Calu3 (cell line): ENCODE results near the gene KLHL29. TPM values are rescaled to one million over a fixed set of nuclear protein-coding genes. Genes with fewer than 3 reads are reported as not detected.

ENCODE experiments used
- BruUV-seq: library from RNA; stranded (reverse); fragments of 400-500 nt; replicated peaks from 2 replicates; lab custom pipeline; 2021; lab: Mats Ljungman, UMichigan
- CTCF ChIA-PET: fragments of 300-600 bp; sonication (Branson Sonifier 250); formaldehyde crosslinking; loops from one replicate; lab custom pipeline; 2022; ENCODE audit warnings: antibody characterized with exemption; lab: Charles Lee
- DNase-seq: peaks from one replicate; pipeline ENCODE4 v3.0.0; 2022
- H3K27ac Mint-ChIP-seq: one replicate; pipeline ENCODE4 v1.8.0; 2022; ENCODE audit warnings: mixed read lengths; ENCODE audit not compliant: unreplicated experiment
- H3K27me3 Mint-ChIP-seq: one replicate; pipeline ENCODE4 v1.8.0; 2022; ENCODE audit warnings: mixed read lengths; ENCODE audit not compliant: unreplicated experiment
- H3K36me3 Mint-ChIP-seq: one replicate; pipeline ENCODE4 v1.8.0; 2022; ENCODE audit warnings: mild to moderate bottlenecking, moderate library complexity, mixed read lengths; ENCODE audit not compliant: insufficient read depth, unreplicated experiment
- H3K4me1 Mint-ChIP-seq: one replicate; pipeline ENCODE4 v1.8.0; 2022; ENCODE audit warnings: mild to moderate bottlenecking, low read depth, mixed read lengths; ENCODE audit not compliant: unreplicated experiment
- H3K4me3 Mint-ChIP-seq: one replicate; pipeline ENCODE4 v1.8.0; 2022; ENCODE audit warnings: mild to moderate bottlenecking, low read depth, moderate library complexity, mixed read lengths; ENCODE audit not compliant: unreplicated experiment
- H3K9me3 Mint-ChIP-seq: one replicate; pipeline ENCODE4 v1.8.0; 2022; ENCODE audit warnings: low read depth, mixed read lengths; ENCODE audit not compliant: unreplicated experiment
- intact Hi-C: fragments of 100-400 bp; cut with micrococcal nuclease; formaldehyde crosslinking; loops from one replicate; pipeline ENCODE4 v1.10.0; 2022; ENCODE audit not compliant: unreplicated experiment
- total RNA-seq: library from RNA; stranded (reverse); gene quantifications from 2 replicates; pipeline ENCODE4 v1.2.3, GENCODE V29; 2022
- TF ChIP-seq, protein P1 (sequence below): fragments of 200-600 bp; IDR thresholded peaks from one replicate; pipeline ENCODE4 v1.8.0; 2022; ENCODE audit warnings: antibody characterized with exemption; ENCODE audit not compliant: unreplicated experiment

Gene KLHL29
- total RNA-seq, 1 experiment from 2014 or later = 11.9 TPM

DNA sequence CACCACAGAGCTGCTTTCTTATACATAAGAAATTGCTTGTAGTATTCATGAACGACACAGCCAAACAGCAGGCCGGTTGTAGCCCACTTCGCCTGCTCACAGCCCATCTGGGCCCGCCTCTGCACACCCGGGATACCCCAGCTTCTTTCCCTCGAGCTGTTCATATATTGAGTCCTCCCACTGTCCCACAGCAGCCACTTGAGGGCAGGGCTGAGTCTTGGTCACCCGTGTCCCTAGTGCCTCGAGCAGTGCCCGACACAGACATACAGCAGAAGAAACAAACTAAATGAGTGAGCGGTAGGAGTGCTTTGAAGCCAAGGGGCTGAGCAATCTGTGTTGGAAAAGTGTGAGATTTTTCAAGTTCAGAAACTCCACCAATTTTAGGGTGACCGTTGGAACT is 251.4 kb downstream of the KLHL29 start:
- Mint-ChIP-seq H3K9me3 (no peaks in the 10 kb centered on the region), H3K27me3 (no peaks in the 10 kb centered on the region), H3K4me1 (no peaks in the 10 kb centered on the region), H3K27ac (no peak overlapping the region), H3K4me3 (no peak overlapping the region), H3K36me3 (no peaks in the 10 kb centered on the region)
- CTCF ChIA-PET = interaction anchor here (0.6 kb wide), 1 partner anchor 137 kb away, joined by 3 read pairs; no protein-coding TSS in a partner anchor
- DNase-seq = no peak
- TF ChIP-seq, protein P1, sequence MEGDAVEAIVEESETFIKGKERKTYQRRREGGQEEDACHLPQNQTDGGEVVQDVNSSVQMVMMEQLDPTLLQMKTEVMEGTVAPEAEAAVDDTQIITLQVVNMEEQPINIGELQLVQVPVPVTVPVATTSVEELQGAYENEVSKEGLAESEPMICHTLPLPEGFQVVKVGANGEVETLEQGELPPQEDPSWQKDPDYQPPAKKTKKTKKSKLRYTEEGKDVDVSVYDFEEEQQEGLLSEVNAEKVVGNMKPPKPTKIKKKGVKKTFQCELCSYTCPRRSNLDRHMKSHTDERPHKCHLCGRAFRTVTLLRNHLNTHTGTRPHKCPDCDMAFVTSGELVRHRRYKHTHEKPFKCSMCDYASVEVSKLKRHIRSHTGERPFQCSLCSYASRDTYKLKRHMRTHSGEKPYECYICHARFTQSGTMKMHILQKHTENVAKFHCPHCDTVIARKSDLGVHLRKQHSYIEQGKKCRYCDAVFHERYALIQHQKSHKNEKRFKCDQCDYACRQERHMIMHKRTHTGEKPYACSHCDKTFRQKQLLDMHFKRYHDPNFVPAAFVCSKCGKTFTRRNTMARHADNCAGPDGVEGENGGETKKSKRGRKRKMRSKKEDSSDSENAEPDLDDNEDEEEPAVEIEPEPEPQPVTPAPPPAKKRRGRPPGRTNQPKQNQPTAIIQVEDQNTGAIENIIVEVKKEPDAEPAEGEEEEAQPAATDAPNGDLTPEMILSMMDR = no peak
- no TSS peak for BruUV-seq
- intact Hi-C loops = no loop called here

DNA sequence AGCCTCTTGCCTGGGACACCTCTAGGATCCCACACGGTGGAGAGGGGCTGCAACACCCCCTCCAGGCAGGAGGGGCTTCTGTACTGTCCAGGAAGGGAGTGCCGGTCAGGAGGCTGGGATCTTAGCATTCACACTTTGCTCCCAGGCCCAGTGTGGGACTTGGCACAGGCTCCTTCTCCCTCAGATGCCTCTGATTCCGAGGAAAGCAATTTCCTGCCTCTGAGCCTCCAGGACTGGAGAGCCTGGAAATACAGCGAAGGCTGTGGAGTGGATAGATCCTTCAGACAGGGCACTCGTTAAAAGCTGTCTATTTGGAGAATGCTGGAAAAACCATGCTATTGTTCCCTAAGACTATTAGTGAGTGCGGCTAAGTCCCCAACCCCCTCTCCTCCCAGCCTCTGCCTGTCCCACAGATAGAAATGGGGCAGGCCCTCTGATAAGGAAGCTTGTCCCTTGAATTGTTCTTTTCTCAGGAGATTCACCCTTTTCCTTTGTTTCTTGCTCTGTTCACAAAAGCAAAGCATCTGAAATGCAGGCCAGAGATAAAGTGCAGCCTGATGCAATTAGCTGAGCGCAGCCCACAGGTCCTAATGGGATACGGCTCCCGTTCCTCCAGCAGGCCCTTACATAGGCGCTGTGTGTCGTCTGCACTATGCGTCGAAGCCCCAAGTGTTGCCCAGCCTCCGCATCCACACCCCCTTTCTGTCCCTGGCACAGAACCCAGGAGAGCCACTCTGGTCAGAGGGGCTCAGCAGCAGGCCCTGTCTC is 252.2 kb downstream of the KLHL29 start:
- TF ChIP-seq, protein P1 = no peak
- CTCF ChIA-PET = no interaction called here
- intact Hi-C loops = no loop called here

DNA sequence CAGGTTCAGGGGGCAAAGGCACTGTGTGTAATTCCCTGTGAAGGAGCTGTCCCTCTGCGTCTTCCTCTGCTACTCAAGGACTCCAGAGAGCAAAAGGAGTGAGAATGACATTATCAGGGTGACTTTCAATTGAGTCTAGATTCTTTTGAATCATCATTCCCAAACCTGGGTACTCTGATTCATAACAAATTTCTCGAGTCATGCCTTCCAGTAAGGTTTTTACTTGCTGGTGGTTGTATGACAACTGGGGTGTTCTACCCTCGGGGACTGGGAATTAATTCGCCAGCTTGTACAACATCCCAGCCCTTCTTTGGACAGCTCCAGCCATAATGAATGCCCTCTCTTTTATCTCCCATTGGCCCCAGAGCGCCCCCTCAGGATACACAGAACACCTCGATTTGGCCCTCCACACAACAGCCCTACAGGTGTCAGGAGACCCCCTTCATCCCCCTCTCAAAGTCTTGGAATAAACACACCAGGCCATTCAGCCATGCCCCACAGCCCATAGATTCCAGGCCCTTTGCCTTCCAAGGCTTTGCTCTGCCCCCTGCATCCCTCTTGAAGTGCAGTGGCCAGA is 254.5 kb downstream of the KLHL29 start:
- TF ChIP-seq, protein P1 = no peak
- no peak for DNase-seq
- no peaks in the 10 kb centered on the region for H3K27me3 Mint-ChIP-seq
- intact Hi-C loops = no loop called here
- H3K4me3 Mint-ChIP-seq = no peak overlapping the region
- CTCF ChIA-PET = no interaction called here
- no TSS peak for BruUV-seq
- H3K9me3 Mint-ChIP-seq = no peaks in the 10 kb centered on the region
- H3K4me1 Mint-ChIP-seq = no peaks in the 10 kb centered on the region
- no peak overlapping the region for H3K27ac Mint-ChIP-seq
- peaks cover 4% of the 10 kb centered on the region for H3K36me3 Mint-ChIP-seq

More for the DNA sequence above, 252.2 kb downstream of the KLHL29 start:
- no TSS peak for BruUV-seq
- no peaks in the 10 kb centered on the region for H3K27me3 Mint-ChIP-seq
- no peak overlapping the region for H3K4me3 Mint-ChIP-seq
- no peaks in the 10 kb centered on the region for H3K4me1 Mint-ChIP-seq
- H3K9me3 Mint-ChIP-seq = no peaks in the 10 kb centered on the region
- peaks cover 3% of the 10 kb centered on the region for H3K36me3 Mint-ChIP-seq
- H3K27ac Mint-ChIP-seq = no peak overlapping the region
- DNase-seq = no peak

DNA sequence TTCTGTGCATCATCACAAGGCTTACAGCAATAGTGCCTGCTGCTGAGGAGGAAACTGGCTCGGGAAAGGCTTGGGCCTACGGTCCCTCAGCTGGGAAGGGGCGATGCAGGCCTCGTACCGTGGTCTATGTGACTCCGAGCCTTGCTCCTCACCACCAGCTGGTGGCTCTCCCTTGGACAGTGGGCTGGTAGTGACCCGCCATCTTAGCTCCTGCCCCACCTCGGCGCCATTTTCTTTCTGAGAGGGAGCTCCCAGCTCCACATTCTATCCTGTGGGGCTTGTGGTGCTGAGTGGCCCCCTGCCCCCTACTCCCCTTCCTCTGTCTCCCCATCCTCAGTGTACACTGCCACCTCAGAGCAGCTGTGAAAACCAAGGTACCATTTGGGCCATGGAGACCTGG is 255.7 kb downstream of the KLHL29 start:
- Mint-ChIP-seq H3K4me3 (no peak overlapping the region), H3K9me3 (no peaks in the 10 kb centered on the region), H3K4me1 (no peaks in the 10 kb centered on the region), H3K27ac (no peak overlapping the region), H3K36me3 (peaks cover 4% of the 10 kb centered on the region), H3K27me3 (no peaks in the 10 kb centered on the region)
- TF ChIP-seq, protein P1 = no peak
- DNase-seq = no peak
- CTCF ChIA-PET = no interaction called here
- intact Hi-C loops = no loop called here
- no TSS peak for BruUV-seq
